MM.1S (cell line): Measurements from ENCODE around the gene CLEC18B.

Experiments used
- CTCF ChIP-seq: fragments of 300-600 bp; sonication (generic); IDR thresholded peaks from 2 replicates; pipeline ENCODE4 v1.5.1; 2016; ENCODE audit warnings: antibody characterized with exemption, low read length, mixed read lengths
- EZH2 ChIP-seq: fragments of 300-600 bp; sonication (generic); optimal IDR thresholded peaks from 2 replicates; pipeline ENCODE3; 2017; ENCODE audit warnings: low read depth, mild to moderate bottlenecking, antibody characterized with exemption, low read length, mixed read lengths
- EZH2phosphoT487 ChIP-seq: fragments of 300-600 bp; sonication (generic); IDR thresholded peaks from 2 replicates; pipeline ENCODE4 v1.6.1; 2018; ENCODE audit warnings: antibody characterized with exemption, low read length

GRCh38 chr16:74448990-74449389 is 27.7 kb upstream of the CLEC18B start:
- TF ChIP-seq CTCF, result no peak
- no peak for TF ChIP-seq EZH2
- no peak for TF ChIP-seq EZH2phosphoT487
